Astrocyte (in vitro differentiated cells and primary cell): ENCODE measurements around the gene BCL11B.

Source experiments
- CTCF ChIP-seq: IDR thresholded peaks from 2 replicates; pipeline ENCODE4 v1.5.1; 2011; ENCODE audit warnings: low read depth, mild to moderate bottlenecking, inconsistent platforms, low read length, moderate library complexity; ENCODE audit not compliant: insufficient read depth
- EZH2 ChIP-seq: IDR thresholded peaks from 2 replicates; pipeline ENCODE4 v1.6.1; 2012; ENCODE audit warnings: mild to moderate bottlenecking, low read length, inconsistent platforms; ENCODE audit not compliant: insufficient read depth

DNA sequence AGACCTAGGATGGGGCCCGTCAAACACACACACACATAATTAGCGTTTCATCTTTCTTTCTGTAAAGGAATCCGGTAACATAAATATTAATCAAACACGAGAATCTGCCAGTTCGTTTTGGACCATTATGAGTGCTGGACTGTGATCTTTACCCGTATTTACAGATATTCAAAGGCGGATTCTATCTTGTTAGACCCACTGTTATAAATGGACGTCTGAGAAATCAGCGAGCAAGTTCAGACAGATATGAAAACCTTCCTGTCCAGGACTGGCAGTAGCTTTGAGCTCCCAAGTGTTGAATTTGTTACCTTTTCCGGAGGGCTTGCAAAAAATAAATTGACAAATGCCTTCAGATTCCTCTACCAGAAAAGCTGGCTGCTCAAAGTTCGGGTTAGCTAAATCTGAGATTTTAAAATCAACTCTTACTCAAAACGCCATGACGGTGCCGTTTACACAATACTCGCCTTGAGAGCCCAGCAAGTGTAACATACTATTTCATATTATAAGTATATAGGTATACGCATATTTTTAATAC lies 27.6 kb downstream of the BCL11B start:
- no peak for TF ChIP-seq CTCF
- TF ChIP-seq EZH2 = no peak
